ENCODE results near the gene MYH7.
"Not testable (repeated sequence)": the region's sequence is repeated elsewhere in the genome, so short reads cannot be mapped to it uniquely, and the experiment has no call there.

Gene MYH7

DNA sequence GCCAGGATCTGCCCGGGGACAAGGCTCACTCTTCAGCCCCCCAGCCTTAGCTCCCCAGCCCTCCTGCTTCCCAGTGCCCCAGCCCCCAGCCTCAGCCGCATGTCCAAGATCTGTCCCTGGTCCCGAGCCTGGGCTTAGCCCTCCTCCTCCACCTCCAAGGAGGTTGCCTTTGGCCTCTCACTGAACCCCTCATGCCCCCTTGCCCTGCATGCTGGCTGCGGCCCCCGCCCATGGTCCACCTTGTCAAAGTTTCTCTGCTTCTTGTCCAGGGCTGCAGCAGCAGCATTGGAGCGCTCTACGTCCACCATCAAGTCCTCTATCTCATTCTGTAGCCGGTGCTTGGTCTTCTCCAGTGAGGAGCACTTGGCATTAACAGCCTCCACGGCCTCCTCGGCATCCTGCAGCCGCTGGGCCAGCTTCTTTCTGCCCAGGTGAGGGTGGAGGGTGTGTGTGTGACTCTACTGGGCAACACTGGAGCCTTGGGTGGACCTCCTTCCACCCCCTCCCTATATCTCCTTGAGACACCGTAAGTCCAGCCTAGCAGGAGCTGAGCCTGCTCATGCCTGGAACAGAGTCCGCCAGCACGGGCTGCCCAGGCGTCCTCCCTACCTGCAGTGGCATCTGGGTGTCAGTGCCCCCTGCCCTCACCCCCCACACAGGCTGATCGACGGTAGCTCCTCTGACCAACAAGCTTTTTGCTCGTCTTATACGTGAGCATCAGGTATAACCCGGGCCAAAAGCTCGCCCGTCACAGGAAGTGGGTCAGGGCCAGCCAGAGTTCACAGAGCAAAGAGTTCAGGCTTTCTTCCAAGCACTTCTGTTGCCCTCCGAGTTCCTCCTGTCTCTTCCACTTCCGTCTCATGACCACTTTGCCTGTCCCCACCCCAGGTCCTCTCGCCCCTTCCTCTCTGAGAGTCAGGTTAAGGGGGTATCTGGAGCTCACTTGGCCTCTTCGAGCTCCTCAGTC, 47.3 kb downstream of the MYH7 start:
- H2AK5ac ChIP-seq (ENCODE audit: low read length, severe bottlenecking), result no peak overlapping the region
- H2AFZ ChIP-seq (ENCODE audit: low read depth, low read length), result no peak overlapping the region
- H2BK12ac ChIP-seq (ENCODE audit: low read length in 2 of 2), result no peak overlapping the region
- no peak overlapping the region for H3K14ac ChIP-seq (ENCODE audit: low read length in 2 of 2)
- no peak overlapping the region for H3K18ac ChIP-seq (ENCODE audit: low read depth in 1 of 2, low read length in 2 of 2)
- no peaks in the 10 kb centered on the region for H3K36me3 ChIP-seq (ENCODE audit: control insufficient read depth in 1 of 2, insufficient read depth in 2 of 2, low read depth in 1 of 2, low read length in 2 of 2)
- H2BK5ac ChIP-seq (ENCODE audit: low read depth, low read length, poor library complexity, severe bottlenecking), result no peak overlapping the region
- no peak overlapping the region for H3K23ac ChIP-seq (ENCODE audit: low read length in 2 of 2)
- no peak overlapping the region for H3K9ac ChIP-seq (ENCODE audit: low read length)
- no peak overlapping the region for H4K8ac ChIP-seq (ENCODE audit: low read length)
- 86% methylated on average over 26 of the region's 26 CpGs for WGBS
- H3K9me3 ChIP-seq (ENCODE audit: control insufficient read depth, low read length), result no peaks in the 10 kb centered on the region
- no peak overlapping the region for H3K27ac ChIP-seq (ENCODE audit: low read length, poor library complexity, severe bottlenecking)
- no peaks in the 10 kb centered on the region for H3K79me1 ChIP-seq (replicated peaks; ENCODE audit: low read length, poor library complexity, severe bottlenecking)
- no peak overlapping the region for H3K4ac ChIP-seq (ENCODE audit: low read depth in 1 of 2, low read length in 2 of 2)
- no peak overlapping the region for H4K91ac ChIP-seq (ENCODE audit: low read length)
- no peak for DNase-seq
- no peak overlapping the region for H3K4me2 ChIP-seq (ENCODE audit: low read length, poor library complexity, severe bottlenecking)
- no peak overlapping the region for H3K4me3 ChIP-seq (ENCODE audit: insufficient read depth in 1 of 2, low read depth in 1 of 2, low read length in 2 of 2)
- no peak overlapping the region for H2BK120ac ChIP-seq (ENCODE audit: low read depth, low read length)
- peaks cover 57 to 79% of the 10 kb centered on the region in 2 experiments for H3K27me3 ChIP-seq (ENCODE audit: control insufficient read depth in 1 of 2, insufficient read depth in 1 of 2, low read length in 2 of 2)
- H2BK15ac ChIP-seq (ENCODE audit: low read depth, poor library complexity, severe bottlenecking), result no peak overlapping the region
- no peaks in the 10 kb centered on the region for H3K4me1 ChIP-seq (ENCODE audit: control insufficient read depth, insufficient read depth, low read depth, low read length)

DNA sequence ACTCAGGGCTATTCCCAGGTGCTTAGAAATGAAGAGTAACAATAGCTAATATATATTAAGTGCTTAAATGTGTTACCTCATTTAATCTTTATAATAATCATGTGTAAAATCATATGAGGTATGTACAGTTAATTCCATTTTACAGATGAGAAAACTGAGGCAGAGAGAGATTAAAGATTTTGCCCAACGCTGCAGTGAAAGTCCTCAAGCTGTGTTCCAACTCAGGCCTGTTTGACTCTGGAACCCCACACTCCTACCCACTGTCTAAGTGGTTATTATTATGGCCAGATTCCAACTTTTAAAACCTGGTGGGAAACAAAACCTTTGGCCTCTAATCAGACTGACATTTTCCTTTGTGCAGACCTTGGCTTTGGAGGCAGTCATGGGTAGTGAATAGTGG, 48.5 kb downstream of the MYH7 start:
- no peak for DNase-seq
- Histone ChIP-seq H3K9me3 (ENCODE audit: control insufficient read depth, low read length) (no peaks in the 10 kb centered on the region), H3K4me2 (ENCODE audit: low read length, poor library complexity, severe bottlenecking) (no peak overlapping the region), H3K27me3 (ENCODE audit: control insufficient read depth in 1 of 2, insufficient read depth in 1 of 2, low read length in 2 of 2) (peaks cover 52 to 78% of the 10 kb centered on the region in 2 experiments), H3K4ac (ENCODE audit: low read depth in 1 of 2, low read length in 2 of 2) (no peak overlapping the region), H3K18ac (ENCODE audit: low read depth in 1 of 2, low read length in 2 of 2) (no peak overlapping the region), H3K79me1 (replicated peaks; ENCODE audit: low read length, poor library complexity, severe bottlenecking) (no peaks in the 10 kb centered on the region), H2AFZ (ENCODE audit: low read depth, low read length) (no peak overlapping the region), H2AK5ac (ENCODE audit: low read length, severe bottlenecking) (no peak overlapping the region), H3K9ac (ENCODE audit: low read length) (no peak overlapping the region), H4K8ac (ENCODE audit: low read length) (no peak overlapping the region), H3K14ac (ENCODE audit: low read length in 2 of 2) (no peak overlapping the region), H2BK15ac (ENCODE audit: low read depth, poor library complexity, severe bottlenecking) (no peak overlapping the region), H2BK12ac (ENCODE audit: low read length in 2 of 2) (no peak overlapping the region), H3K27ac (ENCODE audit: low read length, poor library complexity, severe bottlenecking) (no peak overlapping the region), H3K23ac (ENCODE audit: low read length in 2 of 2) (no peak overlapping the region), H2BK120ac (ENCODE audit: low read depth, low read length) (no peak overlapping the region), H3K36me3 (ENCODE audit: control insufficient read depth in 1 of 2, insufficient read depth in 2 of 2, low read depth in 1 of 2, low read length in 2 of 2) (no peaks in the 10 kb centered on the region), H2BK5ac (ENCODE audit: low read depth, low read length, poor library complexity, severe bottlenecking) (no peak overlapping the region), H3K4me1 (ENCODE audit: control insufficient read depth, insufficient read depth, low read depth, low read length) (no peaks in the 10 kb centered on the region), H3K4me3 (ENCODE audit: insufficient read depth in 1 of 2, low read depth in 1 of 2, low read length in 2 of 2) (no peak overlapping the region), H4K91ac (ENCODE audit: low read length) (no peak overlapping the region)
- 90% methylated on average over 1 of the region's 1 CpG for WGBS

DNA sequence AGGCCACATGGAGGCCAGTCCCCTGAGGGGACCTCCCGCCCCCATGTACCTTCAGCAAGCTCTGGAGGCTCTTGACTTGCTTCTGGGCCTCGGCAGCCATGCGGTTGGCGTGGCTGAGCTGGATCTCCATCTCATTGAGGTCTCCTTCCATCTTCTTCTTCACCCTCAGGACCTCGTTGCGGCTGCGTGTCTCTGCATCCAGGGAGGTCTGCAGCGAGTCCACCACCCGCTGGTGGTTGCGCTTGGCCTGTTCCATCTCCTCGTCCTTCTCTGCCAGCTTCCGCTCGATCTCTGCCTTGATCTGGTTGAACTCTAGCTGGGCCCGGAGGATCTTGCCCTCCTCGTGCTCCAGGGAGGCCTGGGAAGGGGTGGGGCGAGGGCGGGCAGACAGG, 49.2 kb downstream of the MYH7 start:
- not testable (repeated sequence) for DNase-seq

DNA sequence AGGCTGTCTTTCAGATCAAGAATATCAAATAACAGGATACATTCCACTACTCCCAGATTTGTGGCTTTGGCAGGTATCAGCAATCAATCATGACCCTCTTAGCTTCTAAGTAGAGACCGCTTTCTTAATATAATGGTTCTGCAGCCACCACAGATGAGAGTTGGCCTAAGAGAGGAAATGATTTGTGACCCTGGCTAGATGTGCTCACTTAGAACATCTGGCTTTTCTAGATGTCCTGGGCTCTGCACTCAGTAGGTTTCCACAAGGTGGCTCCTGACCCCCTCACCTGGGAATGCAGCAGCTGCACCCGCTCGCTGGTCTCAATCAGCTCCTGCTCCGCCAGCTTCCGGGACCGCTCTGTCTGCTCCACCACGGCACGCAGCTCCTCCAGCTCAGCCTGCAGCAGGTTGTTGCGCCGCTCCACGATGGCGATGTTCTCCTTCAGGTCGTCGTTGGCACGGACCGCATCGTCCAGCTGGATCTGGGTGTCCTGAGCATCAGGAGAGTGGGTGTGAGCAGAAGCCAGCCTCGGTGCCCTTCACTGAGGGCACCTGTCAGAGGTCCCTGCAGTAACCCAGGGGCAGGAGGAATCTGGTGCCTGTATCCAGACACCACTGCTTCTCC, 49.7 kb downstream of the MYH7 start:
- Histone ChIP-seq H3K9me3 (ENCODE audit: control insufficient read depth, low read length) (no peaks in the 10 kb centered on the region), H3K36me3 (ENCODE audit: control insufficient read depth in 1 of 2, insufficient read depth in 2 of 2, low read depth in 1 of 2, low read length in 2 of 2) (no peaks in the 10 kb centered on the region), H3K27me3 (ENCODE audit: control insufficient read depth in 1 of 2, insufficient read depth in 1 of 2, low read length in 2 of 2) (peaks cover 56 to 78% of the 10 kb centered on the region in 2 experiments), H2BK5ac (ENCODE audit: low read depth, low read length, poor library complexity, severe bottlenecking) (no peak overlapping the region), H3K79me1 (replicated peaks; ENCODE audit: low read length, poor library complexity, severe bottlenecking) (no peaks in the 10 kb centered on the region), H2BK120ac (ENCODE audit: low read depth, low read length) (no peak overlapping the region), H2BK15ac (ENCODE audit: low read depth, poor library complexity, severe bottlenecking) (no peak overlapping the region), H4K8ac (ENCODE audit: low read length) (no peak overlapping the region), H2AK5ac (ENCODE audit: low read length, severe bottlenecking) (no peak overlapping the region), H3K4me3 (ENCODE audit: insufficient read depth in 1 of 2, low read depth in 1 of 2, low read length in 2 of 2) (no peak overlapping the region), H3K9ac (ENCODE audit: low read length) (no peak overlapping the region), H3K4me1 (ENCODE audit: control insufficient read depth, insufficient read depth, low read depth, low read length) (no peaks in the 10 kb centered on the region), H3K23ac (ENCODE audit: low read length in 2 of 2) (no peak overlapping the region), H4K91ac (ENCODE audit: low read length) (no peak overlapping the region), H3K4ac (ENCODE audit: low read depth in 1 of 2, low read length in 2 of 2) (no peak overlapping the region), H3K27ac (ENCODE audit: low read length, poor library complexity, severe bottlenecking) (no peak overlapping the region), H3K18ac (ENCODE audit: low read depth in 1 of 2, low read length in 2 of 2) (no peak overlapping the region), H2BK12ac (ENCODE audit: low read length in 2 of 2) (no peak overlapping the region), H3K4me2 (ENCODE audit: low read length, poor library complexity, severe bottlenecking) (no peak overlapping the region), H2AFZ (ENCODE audit: low read depth, low read length) (no peak overlapping the region), H3K14ac (ENCODE audit: low read length in 2 of 2) (no peak overlapping the region)
- no peak for DNase-seq
- 85% methylated on average over 18 of the region's 18 CpGs for WGBS

More for the DNA sequence above, 49.2 kb downstream of the MYH7 start:
- peaks cover 56 to 78% of the 10 kb centered on the region in 2 experiments for H3K27me3 ChIP-seq (ENCODE audit: control insufficient read depth in 1 of 2, insufficient read depth in 1 of 2, low read length in 2 of 2)
- H2AFZ ChIP-seq (ENCODE audit: low read depth, low read length); H3K4me1 ChIP-seq (ENCODE audit: control insufficient read depth, insufficient read depth, low read depth, low read length); H4K91ac ChIP-seq (ENCODE audit: low read length); H2BK5ac ChIP-seq (ENCODE audit: low read depth, low read length, poor library complexity, severe bottlenecking); H2AK5ac ChIP-seq (ENCODE audit: low read length, severe bottlenecking); H3K9ac ChIP-seq (ENCODE audit: low read length); H3K9me3 ChIP-seq (ENCODE audit: control insufficient read depth, low read length); H2BK15ac ChIP-seq (ENCODE audit: low read depth, poor library complexity, severe bottlenecking); H3K4me3 ChIP-seq (ENCODE audit: insufficient read depth in 1 of 2, low read depth in 1 of 2, low read length in 2 of 2); H3K18ac ChIP-seq (ENCODE audit: low read depth in 1 of 2, low read length in 2 of 2); H3K27ac ChIP-seq (ENCODE audit: low read length, poor library complexity, severe bottlenecking); H3K36me3 ChIP-seq (ENCODE audit: control insufficient read depth in 1 of 2, insufficient read depth in 2 of 2, low read depth in 1 of 2, low read length in 2 of 2); H3K79me1 ChIP-seq (replicated peaks; ENCODE audit: low read length, poor library complexity, severe bottlenecking); H2BK120ac ChIP-seq (ENCODE audit: low read depth, low read length); H3K4ac ChIP-seq (ENCODE audit: low read depth in 1 of 2, low read length in 2 of 2); H3K14ac ChIP-seq (ENCODE audit: low read length in 2 of 2); H2BK12ac ChIP-seq (ENCODE audit: low read length in 2 of 2); H3K4me2 ChIP-seq (ENCODE audit: low read length, poor library complexity, severe bottlenecking); H4K8ac ChIP-seq (ENCODE audit: low read length); H3K23ac ChIP-seq (ENCODE audit: low read length in 2 of 2): not testable (repeated sequence)
- 87% methylated on average over 16 of the region's 17 CpGs for WGBS
